K562 (cell line): ENCODE results near the gene ABCG5. TPM values are rescaled to one million over a fixed set of nuclear protein-coding genes. Genes with fewer than 3 reads are reported as not detected.

Experiments used
- CREBBP ChIP-seq: IDR thresholded peaks from one replicate; pipeline ENCODE4 v1.6.1; 2012; ENCODE audit warnings: low read depth, mild to moderate bottlenecking, control low read depth, inconsistent platforms, low read length
- FOXK1 ChIP-seq: sonication (generic); formaldehyde crosslinking; IDR thresholded peaks from 2 replicates; pipeline ENCODE4 v1.8.0; 2022; ENCODE audit warnings: missing genetic modification reagents, mild to moderate bottlenecking, borderline replicate concordance
- MAFG ChIP-seq: fragments of 450-650 bp; conservative IDR thresholded peaks from 2 replicates; pipeline ENCODE4 v1.6.1; 2016; ENCODE audit warnings: missing genetic modification characterization, missing compliant biosample characterization
- NCOA6 ChIP-seq: fragments of 450-650 bp; IDR thresholded peaks from 2 replicates; pipeline ENCODE4 v1.6.1; 2017; ENCODE audit warnings: mild to moderate bottlenecking
- ZNF174 ChIP-seq: fragments of 250-450 bp; sonication (Bioruptor Pico); IDR thresholded peaks from 2 replicates; pipeline ENCODE4 v1.4.0; 2020; ENCODE audit warnings: mild to moderate bottlenecking
- ZNF23 ChIP-seq: fragments of 250-450 bp; sonication (Bioruptor Pico); IDR thresholded peaks from 2 replicates; pipeline ENCODE4 v1.4.0; 2020; ENCODE audit warnings: mild to moderate bottlenecking
- ZNF41 ChIP-seq: fragments of 250-450 bp; sonication (Bioruptor Pico); conservative IDR thresholded peaks from 2 replicates; pipeline ENCODE4 v1.4.0; 2020; ENCODE audit warnings: mild to moderate bottlenecking
- ZSCAN32 ChIP-seq: fragments of 450-650 bp; formaldehyde crosslinking; IDR thresholded peaks from 2 replicates; pipeline ENCODE4 v1.4.0; 2020; ENCODE audit warnings: mild to moderate bottlenecking, moderate library complexity
- polyA plus RNA-seq, 8 experiments: library from polyadenylated mRNA; depleted of rRNA in 4 of 8; stranded (reverse) in 5 of 8; unstranded in 3 of 8; fragments of >200 nt; fragmentation: Nextera tagmentation in 2 of 8; fragmentation: Illumina TruSeq in 1 of 8; extraction: Ambion mirVana in 2 of 8; extraction: Trizol in 1 of 8; gene quantifications; 2 replicates each; pipeline versions ENCODE4 v1.2.1 to v1.2.3, GENCODE V29; 2011 to 2014; ENCODE audit warnings: inconsistent platforms in 1 of 8, missing spikeins in 1 of 8
- total RNA-seq, 7 experiments: library from RNA; depleted of rRNA in 6 of 7; stranded (reverse); fragments of >200 nt in 6 of 7; fragmentation: Illumina TruSeq in 2 of 7; extraction: Trizol in 2 of 7; gene quantifications; 2 replicates each; pipeline versions ENCODE4 v1.2.1 to v1.2.3, GENCODE V29; 2011 to 2021; ENCODE audit warnings: low replicate concordance in 1 of 7
- TF ChIP-seq, protein P1 (sequence below): sonication (generic); formaldehyde crosslinking; IDR thresholded peaks from 2 replicates; pipeline ENCODE4 v1.8.0; 2022; ENCODE audit warnings: mild to moderate bottlenecking, missing genetic modification reagents, borderline replicate concordance
- TF ChIP-seq, protein P2 (sequence below), 2 experiments: fragments of 450-650 bp in 1 of 2; sonication (generic) in 1 of 2; formaldehyde crosslinking; conservative IDR thresholded peaks; 2 replicates each; pipeline versions ENCODE4 v1.4.0 to v1.8.1; 2020 to 2022; ENCODE audit warnings: mild to moderate bottlenecking in 1 of 2, missing genetic modification reagents in 1 of 2

Gene ABCG5
- total and polyA plus RNA-seq, 9 of the 15 experiments (the other 6 are each of a cell fraction or from before 2014, with no cell fraction given) = 0.01 TPM; not detected in 7

DNA sequence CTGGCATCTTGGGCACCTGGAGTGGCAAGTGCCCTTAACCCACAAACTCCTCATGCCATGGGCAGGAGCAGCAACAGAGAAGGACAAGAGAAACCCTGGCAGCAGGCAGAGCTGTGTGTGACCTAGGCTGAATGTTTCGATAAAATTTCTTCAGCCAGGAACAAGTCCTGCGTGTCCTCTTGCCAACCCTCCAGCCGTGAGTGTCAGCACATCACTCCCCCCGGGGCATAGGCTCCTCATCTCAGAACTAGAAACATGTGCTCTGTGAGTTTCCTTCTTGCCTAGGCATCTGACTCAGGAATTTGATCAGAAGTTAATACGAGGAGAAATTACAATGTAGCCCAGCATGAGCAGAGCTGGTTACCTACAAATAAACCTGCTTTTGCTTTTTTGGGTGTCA, 2.3 kb upstream of the ABCG5 start (continued):
- TF ChIP-seq, protein P1, sequence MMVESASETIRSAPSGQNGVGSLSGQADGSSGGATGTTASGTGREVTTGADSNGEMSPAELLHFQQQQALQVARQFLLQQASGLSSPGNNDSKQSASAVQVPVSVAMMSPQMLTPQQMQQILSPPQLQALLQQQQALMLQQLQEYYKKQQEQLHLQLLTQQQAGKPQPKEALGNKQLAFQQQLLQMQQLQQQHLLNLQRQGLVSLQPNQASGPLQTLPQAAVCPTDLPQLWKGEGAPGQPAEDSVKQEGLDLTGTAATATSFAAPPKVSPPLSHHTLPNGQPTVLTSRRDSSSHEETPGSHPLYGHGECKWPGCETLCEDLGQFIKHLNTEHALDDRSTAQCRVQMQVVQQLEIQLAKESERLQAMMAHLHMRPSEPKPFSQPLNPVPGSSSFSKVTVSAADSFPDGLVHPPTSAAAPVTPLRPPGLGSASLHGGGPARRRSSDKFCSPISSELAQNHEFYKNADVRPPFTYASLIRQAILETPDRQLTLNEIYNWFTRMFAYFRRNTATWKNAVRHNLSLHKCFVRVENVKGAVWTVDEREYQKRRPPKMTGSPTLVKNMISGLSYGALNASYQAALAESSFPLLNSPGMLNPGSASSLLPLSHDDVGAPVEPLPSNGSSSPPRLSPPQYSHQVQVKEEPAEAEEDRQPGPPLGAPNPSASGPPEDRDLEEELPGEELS (CRISPR knock-in tag) = no peak
- TF ChIP-seq CREBBP (no peak), ZNF174 (CRISPR knock-in tag) (no peak), ZNF23 (CRISPR knock-in tag) (no peak), ZNF41 (no peak), FOXK1 (no peak), ZSCAN32 (CRISPR knock-in tag) (no peak), MAFG (tag) (no peak), NCOA6 (no peak)
- TF ChIP-seq, protein P2, sequence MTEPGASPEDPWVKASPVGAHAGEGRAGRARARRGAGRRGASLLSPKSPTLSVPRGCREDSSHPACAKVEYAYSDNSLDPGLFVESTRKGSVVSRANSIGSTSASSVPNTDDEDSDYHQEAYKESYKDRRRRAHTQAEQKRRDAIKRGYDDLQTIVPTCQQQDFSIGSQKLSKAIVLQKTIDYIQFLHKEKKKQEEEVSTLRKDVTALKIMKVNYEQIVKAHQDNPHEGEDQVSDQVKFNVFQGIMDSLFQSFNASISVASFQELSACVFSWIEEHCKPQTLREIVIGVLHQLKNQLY (CRISPR knock-in tag; conservative IDR thresholded peaks at IDR 0.05) = no peak
